ENCODE measurements around the gene CRMP1. TPM values are rescaled to one million over a fixed set of nuclear protein-coding genes. Genes with fewer than 3 reads are reported as not detected.

CRMP1 gene
- total RNA-seq, 2 donors from 2014 or later: 1.8 TPM; not detected in 1

DNA sequence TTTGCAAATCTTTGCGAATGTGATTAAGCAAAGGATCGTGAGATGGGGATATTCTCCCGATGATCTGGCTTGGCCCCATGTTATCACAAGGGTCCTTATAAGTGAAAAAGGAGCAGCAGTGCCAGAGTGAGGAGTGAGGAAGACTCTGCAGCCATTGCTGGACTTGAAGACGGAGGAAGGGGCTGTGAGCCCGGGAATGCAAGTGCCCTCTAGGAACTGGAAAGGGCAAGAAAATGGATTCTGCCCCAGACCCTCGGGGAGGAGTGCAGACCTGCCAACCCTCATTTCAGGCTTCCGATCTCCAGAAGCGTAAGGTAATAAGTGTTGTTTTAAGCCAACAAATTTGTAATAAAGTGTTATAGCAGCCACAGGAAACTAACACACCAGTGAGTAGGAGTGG lies 105.6 kb downstream of the CRMP1 start:
- DNase-seq (ENCODE audit: low spot score): no peak
- TF ChIP-seq, protein P1, sequence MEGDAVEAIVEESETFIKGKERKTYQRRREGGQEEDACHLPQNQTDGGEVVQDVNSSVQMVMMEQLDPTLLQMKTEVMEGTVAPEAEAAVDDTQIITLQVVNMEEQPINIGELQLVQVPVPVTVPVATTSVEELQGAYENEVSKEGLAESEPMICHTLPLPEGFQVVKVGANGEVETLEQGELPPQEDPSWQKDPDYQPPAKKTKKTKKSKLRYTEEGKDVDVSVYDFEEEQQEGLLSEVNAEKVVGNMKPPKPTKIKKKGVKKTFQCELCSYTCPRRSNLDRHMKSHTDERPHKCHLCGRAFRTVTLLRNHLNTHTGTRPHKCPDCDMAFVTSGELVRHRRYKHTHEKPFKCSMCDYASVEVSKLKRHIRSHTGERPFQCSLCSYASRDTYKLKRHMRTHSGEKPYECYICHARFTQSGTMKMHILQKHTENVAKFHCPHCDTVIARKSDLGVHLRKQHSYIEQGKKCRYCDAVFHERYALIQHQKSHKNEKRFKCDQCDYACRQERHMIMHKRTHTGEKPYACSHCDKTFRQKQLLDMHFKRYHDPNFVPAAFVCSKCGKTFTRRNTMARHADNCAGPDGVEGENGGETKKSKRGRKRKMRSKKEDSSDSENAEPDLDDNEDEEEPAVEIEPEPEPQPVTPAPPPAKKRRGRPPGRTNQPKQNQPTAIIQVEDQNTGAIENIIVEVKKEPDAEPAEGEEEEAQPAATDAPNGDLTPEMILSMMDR (IDR thresholded peaks at IDR 0.05): no peak

DNA sequence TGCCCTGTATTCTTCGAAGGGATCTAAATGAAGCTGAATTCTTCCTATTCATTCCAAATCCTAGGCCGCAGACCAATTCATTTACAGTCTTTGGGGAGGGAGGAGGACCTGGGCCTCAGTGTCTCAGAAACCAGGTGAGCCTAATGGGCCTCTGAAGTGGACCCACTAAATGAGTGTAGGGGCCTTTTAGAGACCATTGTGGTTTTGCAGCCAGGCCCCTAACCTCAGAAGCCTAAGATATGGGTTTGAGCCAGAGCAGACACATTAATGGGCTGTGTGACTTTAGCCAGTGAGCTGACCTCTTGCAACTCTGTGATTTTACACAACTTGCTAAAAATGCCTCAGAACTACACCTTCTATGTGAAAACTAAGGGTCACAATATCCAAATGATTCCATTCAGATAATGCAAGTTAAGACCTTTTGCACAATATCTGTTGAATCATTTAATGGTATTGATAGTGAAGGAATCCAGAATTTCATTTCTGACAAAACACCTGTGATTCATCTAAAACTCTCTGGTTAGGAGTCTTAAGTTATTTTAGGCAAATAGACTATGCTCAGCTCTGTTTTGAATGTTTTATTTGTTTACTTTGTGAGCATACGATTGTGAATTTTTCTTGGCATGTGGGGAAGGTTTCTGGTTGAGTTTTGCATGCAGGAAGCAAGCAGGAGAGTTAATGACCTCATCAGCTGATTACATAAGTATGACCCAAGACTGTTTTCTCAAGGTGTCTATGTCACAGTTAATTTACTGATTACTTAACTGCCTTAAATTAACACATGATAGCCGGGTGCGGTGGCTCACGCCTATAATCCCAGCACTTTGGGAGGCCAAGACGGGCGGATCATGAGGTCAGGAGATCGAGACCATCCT lies 106.8 kb downstream of the CRMP1 start:
- TF ChIP-seq, protein P1 (IDR thresholded peaks at IDR 0.05): no peak
- Histone ChIP-seq H3K27ac (peak overlapping the region; percentile 36 to 39), H3K4me1 (ENCODE audit: control insufficient read depth in 1 of 2, low read depth in 2 of 2) (peaks cover 0 to 17% of the 10 kb centered on the region in 2 donors), H3K4me3 (no peak overlapping the region), H3K36me3 (peaks cover 19% of the 10 kb centered on the region), H3K27me3 (replicated peaks; ENCODE audit: insufficient read depth) (no peaks in the 10 kb centered on the region), H3K9me3 (no peaks in the 10 kb centered on the region)
- ATAC-seq (ENCODE audit: insufficient number of reproducible peaks, low FRiP score, low read depth) (no peak), DNase-seq (ENCODE audit: low spot score) (no peak)

More for the DNA sequence above, 105.6 kb downstream of the CRMP1 start:
- H3K36me3 ChIP-seq: peaks cover 19% of the 10 kb centered on the region
- peak overlapping the region in 1 of 2 donors; percentile 35 for H3K27ac ChIP-seq
- no peaks in the 10 kb centered on the region for H3K27me3 ChIP-seq (replicated peaks; ENCODE audit: insufficient read depth)
- no peaks in the 10 kb centered on the region for H3K9me3 ChIP-seq
- no peak overlapping the region for H3K4me3 ChIP-seq
- ATAC-seq (ENCODE audit: insufficient number of reproducible peaks, low FRiP score, low read depth): no peak
- H3K4me1 ChIP-seq (ENCODE audit: control insufficient read depth in 1 of 2, low read depth in 2 of 2): peaks cover 0 to 17% of the 10 kb centered on the region in 2 donors

DNA sequence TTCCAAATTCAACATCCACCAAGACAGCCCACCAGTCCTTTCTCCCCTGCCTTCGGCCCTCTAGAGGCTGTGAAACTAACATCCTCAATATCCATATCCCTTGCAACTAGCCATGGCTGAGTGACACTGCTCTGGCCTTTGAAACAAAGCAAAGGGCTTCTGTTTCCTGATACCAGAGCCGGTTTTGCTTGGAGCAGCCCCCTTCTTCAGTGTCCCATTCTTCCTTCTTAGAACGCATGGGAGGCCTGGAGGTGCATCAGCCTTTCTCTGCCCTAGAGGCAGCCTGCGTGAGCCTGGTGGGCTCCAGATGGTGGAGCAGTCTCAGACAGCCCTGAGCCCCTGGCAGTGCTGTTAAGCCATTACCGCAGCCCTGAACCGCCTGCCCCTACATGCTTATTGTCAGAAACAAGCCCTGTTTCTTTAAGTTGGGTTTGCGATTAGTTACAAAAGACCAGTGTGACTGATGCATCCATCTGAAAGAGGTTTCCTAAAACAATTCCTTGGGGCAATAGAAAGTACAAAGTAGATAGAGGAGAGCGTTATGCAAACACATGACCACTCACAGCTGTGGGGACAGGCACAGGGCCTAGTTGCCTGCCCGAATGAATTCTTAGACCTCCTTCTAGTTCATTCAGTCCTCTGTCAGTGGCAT lies 107.8 kb downstream of the CRMP1 start:
- H3K36me3 ChIP-seq: peaks cover 19% of the 10 kb centered on the region
- peak overlapping the region; percentile 36 to 39 for H3K27ac ChIP-seq
- peaks cover 0 to 17% of the 10 kb centered on the region in 2 donors for H3K4me1 ChIP-seq (ENCODE audit: control insufficient read depth in 1 of 2, low read depth in 2 of 2)
- no peak for DNase-seq (ENCODE audit: low spot score)
- H3K27me3 ChIP-seq (replicated peaks; ENCODE audit: insufficient read depth): no peaks in the 10 kb centered on the region
- TF ChIP-seq, protein P1 (IDR thresholded peaks at IDR 0.05): no peak
- ATAC-seq (ENCODE audit: insufficient number of reproducible peaks, low FRiP score, low read depth): no peak
- H3K9me3 ChIP-seq: no peaks in the 10 kb centered on the region
- no peak overlapping the region for H3K4me3 ChIP-seq

DNA sequence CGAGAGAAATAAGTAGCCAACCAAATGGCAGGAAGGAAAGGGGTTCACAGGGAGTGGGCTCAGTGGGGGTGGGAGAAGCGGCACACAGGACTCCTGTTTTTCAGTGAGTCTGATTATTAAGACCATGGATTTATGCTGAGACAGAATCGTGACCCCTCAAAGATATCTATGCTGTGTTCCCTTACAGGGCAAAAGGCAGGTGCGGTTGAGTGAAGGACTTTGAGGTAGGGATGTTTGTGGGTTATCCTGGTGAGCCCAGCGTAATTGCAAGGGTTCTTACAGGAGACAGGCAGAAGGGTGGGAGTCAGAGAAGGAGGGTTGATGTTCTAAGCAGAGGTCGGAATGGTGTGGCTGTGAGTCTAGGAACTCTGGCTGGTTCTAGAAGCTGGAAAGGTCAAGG lies 108.9 kb downstream of the CRMP1 start:
- peaks cover 19% of the 10 kb centered on the region for H3K36me3 ChIP-seq
- H3K27ac ChIP-seq: no peak overlapping the region
- H3K9me3 ChIP-seq: no peaks in the 10 kb centered on the region
- DNase-seq (ENCODE audit: low spot score) (no peak), ATAC-seq (ENCODE audit: insufficient number of reproducible peaks, low FRiP score, low read depth) (no peak)
- TF ChIP-seq, protein P1 (IDR thresholded peaks at IDR 0.05): no peak
- H3K4me3 ChIP-seq: no peak overlapping the region
- peaks cover 0 to 17% of the 10 kb centered on the region in 2 donors for H3K4me1 ChIP-seq (ENCODE audit: control insufficient read depth in 1 of 2, low read depth in 2 of 2)
- no peaks in the 10 kb centered on the region for H3K27me3 ChIP-seq (replicated peaks; ENCODE audit: insufficient read depth)

DNA sequence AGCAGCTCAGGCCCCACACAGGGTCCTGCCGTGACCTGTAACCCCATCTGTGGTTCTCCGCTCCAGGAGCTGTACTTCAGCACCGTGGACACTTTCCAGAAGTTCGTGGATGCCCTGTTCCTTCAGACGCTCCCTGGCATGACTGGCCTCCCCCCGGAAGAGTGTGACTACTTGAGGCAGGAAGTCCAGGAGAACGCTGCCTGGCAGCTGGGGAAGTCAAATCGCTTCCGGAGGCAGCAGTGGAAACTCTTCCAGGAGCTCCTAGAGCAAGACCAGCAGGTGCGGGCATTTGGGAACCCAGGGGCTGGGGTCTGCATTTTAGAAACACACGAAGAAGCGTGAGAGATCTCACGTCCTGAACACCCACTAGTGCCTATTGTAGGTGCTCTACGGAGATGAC lies 109.4 kb downstream of the CRMP1 start:
- ATAC-seq (ENCODE audit: insufficient number of reproducible peaks, low FRiP score, low read depth) (no peak), DNase-seq (ENCODE audit: low spot score) (no peak)
- Histone ChIP-seq H3K36me3 (peaks cover 19% of the 10 kb centered on the region), H3K4me1 (ENCODE audit: control insufficient read depth in 1 of 2, low read depth in 2 of 2) (peaks cover 0 to 17% of the 10 kb centered on the region in 2 donors), H3K27ac (no peak overlapping the region), H3K9me3 (no peaks in the 10 kb centered on the region), H3K4me3 (no peak overlapping the region), H3K27me3 (replicated peaks; ENCODE audit: insufficient read depth) (no peaks in the 10 kb centered on the region)
- TF ChIP-seq, protein P1 (IDR thresholded peaks at IDR 0.05): no peak

Data from thoracic aorta (tissue), 2 donors.